HCT116 (cell line): ENCODE measurements around the gene OR7C1. TPM values are rescaled to one million over a fixed set of nuclear protein-coding genes. Genes with fewer than 3 reads are reported as not detected.
"Not testable (repeated sequence)": the region's sequence is repeated elsewhere in the genome, so short reads cannot be mapped to it uniquely, and the experiment has no call there.

Experiments
- ATAC-seq: fragments of 200-7000 bp; cut with Tn5 transposase; 2 replicates; pipeline ENCODE4 v1.9.1; 2020; ENCODE audit warnings: mild to moderate bottlenecking, moderate library complexity
- BruUV-seq: library from RNA; stranded (reverse); fragments of 400-500 nt; replicated peaks from 2 replicates; lab custom pipeline; 2021; lab: Mats Ljungman, UMichigan
- CTCF ChIA-PET: fragments of 300-600 bp; sonication (Branson Sonifier 250); formaldehyde crosslinking; loops from one replicate; lab custom pipeline; 2021; ENCODE audit warnings: antibody characterized with exemption; lab: Charles Lee
- POLR2A ChIA-PET: fragments of 300-600, 350-600 bp; sonication (Branson Sonifier 250); formaldehyde crosslinking; loops from one replicate; lab custom pipeline; 2021; ENCODE audit warnings: antibody characterized with exemption; lab: Charles Lee
- RAD21 ChIA-PET, 2 experiments: fragments of 300-600 bp; sonication (Branson Sonifier 250); formaldehyde crosslinking; loops; one replicate each; lab custom pipeline; 2023; ENCODE audit warnings: low total read pairs in 2 of 2; ENCODE audit not compliant: uncharacterized antibody in 2 of 2, unreplicated experiment in 2 of 2, low non-redundant PET in 1 of 2; lab: Charles Lee
- DNase-seq: peaks from one replicate; pipeline ENCODE4 v3.0.0-alpha.2; 2010; ENCODE audit warnings: low read depth, low spot score
- H2AFZ ChIP-seq: fragments of 200-600 bp; shearing (Covaris generic), sonication (generic); 2 replicates; pipeline ENCODE4 v1.6.1; 2017; ENCODE audit warnings: low read depth, mixed run types, mixed read lengths, antibody characterized with exemption, low read length; ENCODE audit not compliant: poor library complexity, severe bottlenecking
- H3K27ac ChIP-seq: 2 replicates; pipeline ENCODE4 v1.5.1; 2012; ENCODE audit warnings: low read depth, low read length
- H3K27me3 ChIP-seq: fragments of 200-600 bp; sonication (generic); 2 replicates; pipeline ENCODE4 v1.6.1; 2016; ENCODE audit warnings: mixed run types, low read length, mixed read lengths; ENCODE audit not compliant: insufficient read depth
- H3K36me3 ChIP-seq, 2 experiments: fragments of 200-500 bp in 1 of 2; fragments of 200-600 bp in 1 of 2; sonication (Bioruptor generic) in 1 of 2; sonication (generic) in 1 of 2; 2 replicates each; pipeline versions ENCODE4 v1.5.1 to v1.6.1; 2014 to 2016; ENCODE audit warnings: low read length in 2 of 2, inconsistent platforms in 1 of 2, mixed read lengths in 1 of 2, mixed run types in 1 of 2; ENCODE audit not compliant: insufficient read depth in 2 of 2, control insufficient read depth in 1 of 2
- H3K4me1 ChIP-seq, 2 experiments: fragments of 200-600 bp in 1 of 2; sonication (generic) in 1 of 2; 2 replicates each; pipeline versions ENCODE4 v1.5.1 to v1.6.1; 2012 to 2017; ENCODE audit warnings: low read length in 2 of 2, inconsistent platforms in 1 of 2, mild to moderate bottlenecking in 1 of 2, mixed read lengths in 1 of 2, mixed run types in 1 of 2, moderate library complexity in 1 of 2; ENCODE audit not compliant: insufficient read depth in 2 of 2, control insufficient read depth in 1 of 2
- H3K4me2 ChIP-seq: fragments of 200-600 bp; sonication (generic); 2 replicates; pipeline ENCODE4 v1.6.1; 2017; ENCODE audit warnings: mixed run types, low read length, mixed read lengths
- H3K4me3 ChIP-seq, 2 experiments: fragments of 200-600 bp in 1 of 2; sonication (generic) in 1 of 2; replicated peaks in 1 of 2; 2 replicates each; pipeline ENCODE4 v1.5.1; 2011 to 2016; ENCODE audit warnings: low read length in 2 of 2, control low read depth in 1 of 2, low read depth in 1 of 2, mild to moderate bottlenecking in 1 of 2, mixed read lengths in 1 of 2, mixed run types in 1 of 2
- H3K79me2 ChIP-seq: fragments of 200-600 bp; sonication (generic); 2 replicates; pipeline ENCODE4 v1.6.1; 2017; ENCODE audit warnings: mild to moderate bottlenecking, mixed run types, low read length, moderate library complexity, mixed read lengths; ENCODE audit not compliant: insufficient read depth
- H3K9ac ChIP-seq: fragments of 200-600 bp; sonication (generic); 2 replicates; pipeline ENCODE4 v1.6.1; 2016; ENCODE audit warnings: low read length, mixed read lengths
- H3K9me2 ChIP-seq: fragments of 200-600 bp; sonication (generic), shearing (Covaris generic); 2 replicates; pipeline ENCODE4 v1.6.1; 2017; ENCODE audit warnings: mixed run types, mild to moderate bottlenecking, moderate library complexity; ENCODE audit not compliant: insufficient read depth
- H3K9me3 ChIP-seq, 2 experiments: fragments of 200-500 bp in 1 of 2; fragments of 200-600 bp in 1 of 2; sonication (Bioruptor generic) in 1 of 2; sonication (generic) in 1 of 2; 2 replicates each; pipeline ENCODE4 v1.6.1; 2014 to 2017; ENCODE audit warnings: low read length in 2 of 2, mixed read lengths in 2 of 2, inconsistent platforms in 1 of 2, low read depth in 1 of 2, mild to moderate bottlenecking in 1 of 2, mixed run types in 1 of 2, moderate library complexity in 1 of 2; ENCODE audit not compliant: control insufficient read depth in 1 of 2, insufficient read depth in 1 of 2
- H4K20me1 ChIP-seq: fragments of 200-600 bp; sonication (generic), shearing (Covaris generic); 2 replicates; pipeline ENCODE4 v1.6.1; 2017; ENCODE audit warnings: mixed run types, mild to moderate bottlenecking, moderate library complexity; ENCODE audit not compliant: insufficient read depth
- SIN3A ChIP-seq: IDR thresholded peaks from 2 replicates; pipeline ENCODE4 v1.6.1; 2012; ENCODE audit warnings: low read depth
- SP1 ChIP-seq: IDR thresholded peaks from 2 replicates; pipeline ENCODE4 v1.6.1; 2012; ENCODE audit warnings: low read depth
- YY1 ChIP-seq: IDR thresholded peaks from 2 replicates; pipeline ENCODE4 v1.6.1; 2011; ENCODE audit warnings: low read length, low read depth, moderate library complexity, mild to moderate bottlenecking; ENCODE audit not compliant: insufficient replicate concordance; ENCODE audit errors: extremely low read depth
- intact Hi-C: fragments of 100-400 bp; cut with micrococcal nuclease; formaldehyde crosslinking; loops from 2 replicates; pipeline ENCODE4 v1.10.0; 2022
- total RNA-seq: library from RNA; stranded (reverse); gene quantifications from one replicate; pipeline ENCODE4 v1.2.1, GENCODE V29; 2021; ENCODE audit not compliant: unreplicated experiment
- TF ChIP-seq, protein P1 (sequence below): IDR thresholded peaks from 2 replicates; pipeline ENCODE4 v1.6.1; 2012
- TF ChIP-seq, protein P2 (sequence below): IDR thresholded peaks from 2 replicates; pipeline ENCODE4 v1.6.1; 2012

Gene OR7C1
- total RNA-seq, 1 experiment from 2014 or later: not detected

DNA sequence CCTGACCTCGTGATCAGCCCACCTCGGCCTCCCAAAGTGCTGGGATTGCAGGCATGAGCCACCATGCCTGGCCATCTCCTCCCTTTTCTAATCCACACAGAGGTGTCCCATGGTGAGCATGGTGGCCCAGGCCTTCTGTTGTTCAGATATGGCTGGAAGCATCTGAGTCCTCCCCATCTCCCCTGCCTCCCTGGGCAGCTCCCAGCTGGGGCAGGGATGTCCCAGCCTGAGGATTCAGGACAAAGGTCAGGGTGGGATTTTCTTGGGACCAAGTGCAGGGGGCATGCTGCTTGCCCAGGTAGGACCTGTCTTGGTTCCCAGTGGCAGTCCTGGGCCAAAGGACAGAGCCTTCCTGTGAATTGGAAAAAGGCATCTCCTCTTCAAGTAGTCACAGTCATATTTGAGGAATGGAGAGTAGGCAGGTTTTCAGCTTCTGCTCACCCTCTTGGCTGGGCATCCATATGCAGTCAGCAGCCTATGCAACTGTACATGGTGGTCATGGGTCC, 67.5 kb downstream of the OR7C1 start:
- no peaks in the 10 kb centered on the region for H3K4me1 ChIP-seq
- H3K9ac ChIP-seq: no peak overlapping the region
- TF ChIP-seq SP1 (no peak), SIN3A (no peak), YY1 (no peak)
- TF ChIP-seq, protein P1, sequence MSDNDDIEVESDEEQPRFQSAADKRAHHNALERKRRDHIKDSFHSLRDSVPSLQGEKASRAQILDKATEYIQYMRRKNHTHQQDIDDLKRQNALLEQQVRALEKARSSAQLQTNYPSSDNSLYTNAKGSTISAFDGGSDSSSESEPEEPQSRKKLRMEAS: no peak
- TF ChIP-seq, protein P2, sequence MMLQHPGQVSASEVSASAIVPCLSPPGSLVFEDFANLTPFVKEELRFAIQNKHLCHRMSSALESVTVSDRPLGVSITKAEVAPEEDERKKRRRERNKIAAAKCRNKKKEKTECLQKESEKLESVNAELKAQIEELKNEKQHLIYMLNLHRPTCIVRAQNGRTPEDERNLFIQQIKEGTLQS: no peak
- no peak overlapping the region for H2AFZ ChIP-seq
- H3K9me3 ChIP-seq: no peaks in the 10 kb centered on the region
- H3K79me2 ChIP-seq: no peaks in the 10 kb centered on the region
- H3K36me3 ChIP-seq: peaks cover 5 to 17% of the 10 kb centered on the region in 2 experiments; a peak in 2 of 4 replicates
- no peak overlapping the region for H3K4me3 ChIP-seq
- ChIA-PET CTCF (no interaction called here), RAD21 (no interaction called here), POLR2A (no interaction called here)
- intact Hi-C loops: no loop called here
- no peaks in the 10 kb centered on the region for H4K20me1 ChIP-seq
- DNase-seq (no peak), ATAC-seq (no peak)
- no peak overlapping the region for H3K4me2 ChIP-seq
- H3K27ac ChIP-seq: no peak overlapping the region
- H3K27me3 ChIP-seq: no peaks in the 10 kb centered on the region
- no peaks in the 10 kb centered on the region for H3K9me2 ChIP-seq
- no TSS peak for BruUV-seq

DNA sequence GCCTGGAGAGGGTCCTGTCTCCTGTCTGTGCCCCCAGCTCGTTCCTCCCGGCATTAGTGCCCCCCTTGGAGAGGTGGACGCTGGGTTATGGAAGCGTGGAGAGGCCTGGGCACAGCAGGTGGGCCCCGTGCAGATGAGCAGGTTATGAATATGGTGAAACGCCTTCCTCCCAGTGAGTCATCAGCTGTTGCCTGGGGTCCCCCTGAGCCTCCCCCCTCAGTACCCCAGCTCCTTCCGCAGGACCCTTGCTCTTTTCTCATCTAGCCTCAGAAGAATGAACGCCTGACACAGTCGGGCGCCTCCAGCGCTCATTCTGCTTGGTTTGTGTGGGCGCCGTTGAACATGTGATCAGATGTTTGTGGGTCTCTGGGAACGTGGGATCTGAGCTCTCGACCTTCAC, 69.1 kb downstream of the OR7C1 start:
- BruUV-seq: not testable (repeated sequence)

DNA sequence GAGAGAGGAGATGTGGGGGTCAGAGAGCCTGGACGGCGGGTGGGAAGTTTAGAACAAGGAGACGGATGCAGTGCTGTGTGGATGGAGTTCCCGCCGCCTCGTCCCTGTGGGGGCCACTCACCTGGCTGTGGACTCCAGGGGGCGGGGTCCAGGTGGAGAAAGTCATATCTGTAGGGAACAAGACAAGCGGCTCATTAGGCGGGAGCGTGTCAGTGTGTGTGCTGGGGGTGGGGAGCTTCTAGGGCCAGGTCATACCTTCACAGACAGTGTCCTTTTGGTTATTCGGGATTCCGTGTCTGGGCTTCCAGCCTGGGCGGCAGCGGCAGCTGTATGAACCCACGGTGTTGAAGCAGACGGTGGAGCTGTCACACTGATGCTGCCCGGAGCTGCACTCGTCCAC, 69.6 kb downstream of the OR7C1 start:
- not testable (repeated sequence) for H3K4me2 ChIP-seq, H3K79me2 ChIP-seq, ATAC-seq

More for the DNA sequence above, 69.1 kb downstream of the OR7C1 start:
- H3K9ac ChIP-seq, H3K27ac ChIP-seq, H4K20me1 ChIP-seq, ATAC-seq, intact Hi-C loops, RAD21 ChIA-PET, H3K27me3 ChIP-seq, H2AFZ ChIP-seq, H3K79me2 ChIP-seq, H3K4me2 ChIP-seq, H3K4me3 ChIP-seq, H3K4me1 ChIP-seq, POLR2A ChIA-PET, DNase-seq, H3K9me2 ChIP-seq, CTCF ChIA-PET, H3K9me3 ChIP-seq: not testable (repeated sequence)
- peaks cover 0 to 12% of the 10 kb centered on the region in 2 experiments; a peak in 2 of 4 replicates for H3K36me3 ChIP-seq

More for the DNA sequence above, 69.6 kb downstream of the OR7C1 start:
- POLR2A ChIA-PET, H3K9me2 ChIP-seq, RAD21 ChIA-PET, DNase-seq, H3K4me3 ChIP-seq, H4K20me1 ChIP-seq, H3K27me3 ChIP-seq, intact Hi-C loops, BruUV-seq, H3K9me3 ChIP-seq, H3K9ac ChIP-seq, CTCF ChIA-PET, H2AFZ ChIP-seq, H3K27ac ChIP-seq, H3K4me1 ChIP-seq: not testable (repeated sequence)
- H3K36me3 ChIP-seq: peaks cover 0 to 12% of the 10 kb centered on the region in 2 experiments; a peak in 2 of 4 replicates
